ENCODE measurements around the gene MLN. TPM values are rescaled to one million over a fixed set of nuclear protein-coding genes. Genes with fewer than 3 reads are reported as not detected.
A peak's percentile ranks its signal among the peaks of the same experiment; 100 is the strongest.

Gene MLN
- total RNA-seq, 4 donors from 2014 or later: not detected

GRCh38 chr6:33813246-33813904 is 9.6 kb upstream of the MLN start:
- H3K4me1 ChIP-seq: peaks cover 5% of the 10 kb centered on the region

GRCh38 chr6:33812669-33813068 is 8.9 kb upstream of the MLN start:
- Histone ChIP-seq H3K36me3 (no peaks in the 10 kb centered on the region), H3K27me3 (peaks cover 62% of the 10 kb centered on the region), H3K27ac (no peak overlapping the region), H3K9me3 (no peaks in the 10 kb centered on the region), H3K4me3 (no peak overlapping the region), H3K4me1 (peaks cover 5% of the 10 kb centered on the region)
- 18% methylated on average over 9 of the region's 11 CpGs for WGBS
- no peak for DNase-seq (ENCODE audit: low spot score in 2 of 2)
- no peak for TF ChIP-seq EP300 (IDR thresholded peaks at IDR 0.05)
- TF ChIP-seq CTCF (IDR thresholded peaks at IDR 0.05): peak in 1 of 2 donors; percentile 30

More at GRCh38 chr6:33813246-33813904, 9.6 kb upstream of the MLN start:
- H3K9me3 ChIP-seq: no peaks in the 10 kb centered on the region
- DNase-seq (ENCODE audit: low spot score in 2 of 2): no peak
- TF ChIP-seq CTCF (IDR thresholded peaks at IDR 0.05): no peak
- TF ChIP-seq EP300 (IDR thresholded peaks at IDR 0.05): no peak
- TF ChIP-seq POLR2AphosphoS5 (IDR thresholded peaks at IDR 0.05): no peak
- no peak for TF ChIP-seq POLR2A (IDR thresholded peaks at IDR 0.05)
- H3K27ac ChIP-seq: no peak overlapping the region
- H3K27me3 ChIP-seq: peaks cover 58% of the 10 kb centered on the region
- H3K4me3 ChIP-seq: no peak overlapping the region
- 67% methylated on average over 15 of the region's 16 CpGs for WGBS
- H3K36me3 ChIP-seq: no peaks in the 10 kb centered on the region

GRCh38 chr6:33809594-33809993 is 5.8 kb upstream of the MLN start:
- Histone ChIP-seq H3K27ac (no peak overlapping the region), H3K27me3 (peaks cover 62% of the 10 kb centered on the region), H3K4me3 (no peak overlapping the region), H3K9me3 (no peaks in the 10 kb centered on the region), H3K4me1 (no peaks in the 10 kb centered on the region), H3K36me3 (no peaks in the 10 kb centered on the region)
- DNase-seq (ENCODE audit: low spot score in 2 of 2): no peak
- WGBS: 49% methylated on average over 2 of the region's 2 CpGs
- TF ChIP-seq EP300 (IDR thresholded peaks at IDR 0.05): no peak
- TF ChIP-seq POLR2AphosphoS5 (IDR thresholded peaks at IDR 0.05): no peak
- no peak for TF ChIP-seq CTCF (IDR thresholded peaks at IDR 0.05)
- TF ChIP-seq POLR2A (IDR thresholded peaks at IDR 0.05): no peak

GRCh38 chr6:33808641-33809180 is 4.9 kb upstream of the MLN start:
- no peaks in the 10 kb centered on the region for H3K9me3 ChIP-seq
- H3K4me3 ChIP-seq: no peak overlapping the region
- WGBS: 50% methylated on average over 8 of the region's 8 CpGs
- no peak for DNase-seq (ENCODE audit: low spot score in 2 of 2)
- H3K4me1 ChIP-seq: no peaks in the 10 kb centered on the region
- H3K27ac ChIP-seq: no peak overlapping the region
- TF ChIP-seq EP300 (IDR thresholded peaks at IDR 0.05) (no peak), POLR2AphosphoS5 (IDR thresholded peaks at IDR 0.05) (no peak), POLR2A (IDR thresholded peaks at IDR 0.05) (no peak), CTCF (IDR thresholded peaks at IDR 0.05) (no peak)
- no peaks in the 10 kb centered on the region for H3K36me3 ChIP-seq
- H3K27me3 ChIP-seq: peaks cover 59% of the 10 kb centered on the region

- WGBS: 65% methylated on average over 6 of the region's 6 CpGs
- H3K27me3 ChIP-seq: peaks cover 55% of the 10 kb centered on the region
These were observed 3.8 kb upstream of the MLN start for GRCh38 chr6:33807606-33808005.

More at GRCh38 chr6:33807606-33808005, 3.8 kb upstream of the MLN start:
- no peaks in the 10 kb centered on the region for H3K36me3 ChIP-seq
- TF ChIP-seq POLR2A (IDR thresholded peaks at IDR 0.05): no peak
- no peak for TF ChIP-seq POLR2AphosphoS5 (IDR thresholded peaks at IDR 0.05)
- TF ChIP-seq CTCF (IDR thresholded peaks at IDR 0.05): no peak
- no peak for TF ChIP-seq EP300 (IDR thresholded peaks at IDR 0.05)
- DNase-seq (ENCODE audit: low spot score in 2 of 2): no peak
- H3K4me1 ChIP-seq: no peaks in the 10 kb centered on the region
- no peaks in the 10 kb centered on the region for H3K9me3 ChIP-seq
- no peak overlapping the region for H3K4me3 ChIP-seq
- no peak overlapping the region for H3K27ac ChIP-seq

All from suprapubic skin (tissue), 4 donors.